ENCODE results near the gene GRIK1. TPM values are rescaled to one million over a fixed set of nuclear protein-coding genes. Genes with fewer than 3 reads are reported as not detected.

GRIK1 gene
- total RNA-seq, 2 donors from 2014 or later, result 0.11 TPM; not detected in 1

DNA sequence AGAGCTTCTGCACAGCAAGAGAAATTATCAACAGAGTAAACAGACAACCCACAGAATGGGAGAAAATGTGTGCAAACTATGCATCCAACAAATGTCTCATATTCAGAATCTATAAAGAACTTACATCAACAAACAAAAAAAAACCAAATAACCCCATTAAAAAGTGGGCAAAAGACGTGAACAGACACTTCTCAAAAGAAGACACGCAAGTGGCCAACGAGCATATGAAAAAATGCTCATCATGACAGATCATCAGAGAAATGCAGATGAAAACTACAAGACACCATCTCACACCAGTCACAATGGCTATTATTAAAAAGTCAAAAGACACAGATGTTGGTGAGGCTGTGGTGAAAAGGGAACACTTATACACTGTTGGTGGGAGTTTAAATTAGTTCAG is 257.0 kb downstream of the GRIK1 start:
- Histone ChIP-seq H3K4me3 (no peak overlapping the region), H3K4me1 (no peaks in the 10 kb centered on the region), H3K9me3 (no peaks in the 10 kb centered on the region), H3K9ac (ENCODE audit: low read depth in 2 of 2, low read length in 2 of 2) (no peak overlapping the region), H3K36me3 (no peaks in the 10 kb centered on the region), H3K27me3 (no peaks in the 10 kb centered on the region), H3K27ac (no peak overlapping the region)
- DNase-seq, result no peak
- TF ChIP-seq, protein P1, sequence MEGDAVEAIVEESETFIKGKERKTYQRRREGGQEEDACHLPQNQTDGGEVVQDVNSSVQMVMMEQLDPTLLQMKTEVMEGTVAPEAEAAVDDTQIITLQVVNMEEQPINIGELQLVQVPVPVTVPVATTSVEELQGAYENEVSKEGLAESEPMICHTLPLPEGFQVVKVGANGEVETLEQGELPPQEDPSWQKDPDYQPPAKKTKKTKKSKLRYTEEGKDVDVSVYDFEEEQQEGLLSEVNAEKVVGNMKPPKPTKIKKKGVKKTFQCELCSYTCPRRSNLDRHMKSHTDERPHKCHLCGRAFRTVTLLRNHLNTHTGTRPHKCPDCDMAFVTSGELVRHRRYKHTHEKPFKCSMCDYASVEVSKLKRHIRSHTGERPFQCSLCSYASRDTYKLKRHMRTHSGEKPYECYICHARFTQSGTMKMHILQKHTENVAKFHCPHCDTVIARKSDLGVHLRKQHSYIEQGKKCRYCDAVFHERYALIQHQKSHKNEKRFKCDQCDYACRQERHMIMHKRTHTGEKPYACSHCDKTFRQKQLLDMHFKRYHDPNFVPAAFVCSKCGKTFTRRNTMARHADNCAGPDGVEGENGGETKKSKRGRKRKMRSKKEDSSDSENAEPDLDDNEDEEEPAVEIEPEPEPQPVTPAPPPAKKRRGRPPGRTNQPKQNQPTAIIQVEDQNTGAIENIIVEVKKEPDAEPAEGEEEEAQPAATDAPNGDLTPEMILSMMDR (IDR thresholded peaks at IDR 0.05), result no peak
- intact Hi-C loops (cut with DNase I), result no loop called here

DNA sequence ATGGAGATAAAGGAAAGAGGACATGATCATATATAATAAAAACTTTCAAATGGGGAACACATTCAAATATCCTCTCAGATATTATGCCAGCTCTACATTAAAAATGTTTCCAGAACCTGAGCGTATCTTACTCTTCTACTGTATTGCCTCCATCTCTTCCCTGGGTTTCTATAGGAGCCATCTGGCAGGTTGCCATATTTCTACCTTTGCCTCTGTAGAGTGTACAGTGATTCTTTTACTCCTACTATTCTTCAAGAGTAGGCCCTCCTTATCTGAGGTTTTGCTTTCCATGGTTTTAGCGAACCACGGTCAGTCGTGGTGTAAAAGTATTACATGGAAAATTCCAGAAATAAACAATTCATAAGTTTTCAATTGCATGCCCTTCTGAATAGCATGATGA is 259.5 kb downstream of the GRIK1 start:
- TF ChIP-seq, protein P1 (IDR thresholded peaks at IDR 0.05), result no peak
- DNase-seq, result no peak
- no peaks in the 10 kb centered on the region for H3K27me3 ChIP-seq
- no peaks in the 10 kb centered on the region for H3K9me3 ChIP-seq
- H3K27ac ChIP-seq, result no peak overlapping the region
- intact Hi-C loops (cut with DNase I), result no loop called here
- H3K4me1 ChIP-seq, result no peaks in the 10 kb centered on the region
- H3K36me3 ChIP-seq, result no peaks in the 10 kb centered on the region
- H3K4me3 ChIP-seq, result no peak overlapping the region
- no peak overlapping the region for H3K9ac ChIP-seq (ENCODE audit: low read depth in 2 of 2, low read length in 2 of 2)

DNA sequence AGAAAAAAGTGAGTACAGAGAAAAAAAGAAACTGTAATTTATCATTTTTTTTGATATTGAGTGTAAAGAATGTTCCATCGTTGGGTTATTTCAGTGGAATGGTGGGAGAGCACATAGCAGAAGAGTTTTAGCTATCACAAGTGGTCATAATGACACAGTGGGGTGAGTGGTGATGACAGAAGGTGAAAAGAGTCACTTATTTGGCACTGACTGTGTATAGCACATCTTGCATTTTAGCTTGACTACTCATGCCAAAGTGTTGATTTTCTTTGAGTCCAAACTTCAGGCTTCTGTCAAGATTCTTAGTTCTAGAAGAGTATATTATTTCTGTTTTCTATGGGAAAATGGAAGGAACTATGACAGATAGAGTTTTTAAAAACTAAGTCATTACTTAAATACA is 261.2 kb downstream of the GRIK1 start:
- H3K9me3 ChIP-seq, result no peaks in the 10 kb centered on the region
- H3K4me1 ChIP-seq, result no peaks in the 10 kb centered on the region
- DNase-seq, result no peak
- H3K27me3 ChIP-seq, result no peaks in the 10 kb centered on the region
- TF ChIP-seq, protein P1 (IDR thresholded peaks at IDR 0.05), result no peak
- H3K27ac ChIP-seq, result no peak overlapping the region
- intact Hi-C loops (cut with DNase I), result no loop called here
- no peaks in the 10 kb centered on the region for H3K36me3 ChIP-seq
- H3K9ac ChIP-seq (ENCODE audit: low read depth in 2 of 2, low read length in 2 of 2), result no peak overlapping the region
- no peak overlapping the region for H3K4me3 ChIP-seq

DNA sequence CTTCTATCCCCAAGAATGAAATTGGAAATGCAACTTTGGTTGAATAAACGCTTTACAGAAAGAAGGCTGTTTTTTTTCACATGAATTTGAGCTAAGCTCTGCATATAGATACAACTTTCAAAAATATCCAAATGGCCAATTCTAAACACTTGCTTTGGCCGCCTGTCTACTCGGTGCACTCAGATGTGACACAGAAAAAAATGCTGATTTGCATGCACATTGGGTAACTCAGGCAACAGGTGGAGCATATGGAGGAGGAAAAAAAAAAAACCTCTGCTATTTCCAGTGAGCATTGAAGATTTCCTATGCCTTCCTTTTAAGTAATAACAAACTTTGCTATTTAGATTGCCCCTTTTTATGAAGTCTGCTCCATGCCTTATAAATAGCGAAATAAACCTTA is 262.5 kb downstream of the GRIK1 start:
- no peaks in the 10 kb centered on the region for H3K4me1 ChIP-seq
- intact Hi-C loops (cut with DNase I), result no loop called here
- TF ChIP-seq, protein P1 (IDR thresholded peaks at IDR 0.05), result no peak
- H3K9ac ChIP-seq (ENCODE audit: low read depth in 2 of 2, low read length in 2 of 2), result no peak overlapping the region
- no peak overlapping the region for H3K27ac ChIP-seq
- H3K9me3 ChIP-seq, result no peaks in the 10 kb centered on the region
- no peaks in the 10 kb centered on the region for H3K36me3 ChIP-seq
- no peak for DNase-seq
- no peak overlapping the region for H3K4me3 ChIP-seq
- H3K27me3 ChIP-seq, result no peaks in the 10 kb centered on the region

DNA sequence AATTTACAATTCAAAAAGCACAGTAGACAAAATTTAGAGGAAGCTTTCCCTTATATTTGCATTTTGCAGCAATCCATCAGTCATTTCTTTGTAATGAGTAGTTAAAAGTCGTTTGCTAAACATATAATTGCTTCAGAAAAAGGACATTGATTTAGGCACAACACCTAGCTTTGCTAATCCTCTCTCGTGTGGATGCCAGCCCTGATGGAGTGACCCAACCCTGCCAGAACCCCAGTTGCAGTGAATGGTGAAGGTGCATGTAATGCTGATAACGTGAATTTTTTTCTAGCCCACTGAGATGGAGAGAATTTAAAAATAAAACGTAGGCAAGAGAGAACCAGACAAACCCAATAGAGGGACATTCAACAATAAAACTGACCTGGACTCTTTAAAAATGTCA is 263.4 kb downstream of the GRIK1 start:
- Histone ChIP-seq H3K4me1 (no peaks in the 10 kb centered on the region), H3K36me3 (no peaks in the 10 kb centered on the region), H3K9ac (ENCODE audit: low read depth in 2 of 2, low read length in 2 of 2) (no peak overlapping the region), H3K27me3 (no peaks in the 10 kb centered on the region), H3K4me3 (no peak overlapping the region), H3K9me3 (no peaks in the 10 kb centered on the region), H3K27ac (no peak overlapping the region)
- intact Hi-C loops (cut with DNase I), result no loop called here
- TF ChIP-seq, protein P1 (IDR thresholded peaks at IDR 0.05), result no peak
- no peak for DNase-seq

DNA sequence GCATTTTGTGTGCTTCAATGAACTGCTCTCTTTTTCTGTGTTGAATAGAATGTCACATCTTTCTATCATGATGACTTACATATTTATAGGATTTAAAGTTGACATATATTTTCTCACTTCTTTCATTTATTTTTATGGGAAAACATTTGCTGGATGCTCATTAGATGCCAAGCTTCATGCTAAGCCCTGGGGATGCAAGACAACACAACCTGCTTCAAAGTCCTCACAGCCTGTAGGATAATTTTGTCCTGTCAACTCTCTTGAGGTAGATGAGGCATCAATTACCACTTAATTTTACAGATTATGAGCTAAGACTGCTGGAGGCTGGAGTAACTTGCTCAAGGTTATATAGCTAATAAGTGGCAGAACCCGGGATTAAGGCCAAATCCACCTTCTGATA is 264.3 kb downstream of the GRIK1 start:
- TF ChIP-seq, protein P1 (IDR thresholded peaks at IDR 0.05), result no peak
- H3K4me1 ChIP-seq, result no peaks in the 10 kb centered on the region
- H3K27ac ChIP-seq, result no peak overlapping the region
- intact Hi-C loops (cut with DNase I), result no loop called here
- H3K4me3 ChIP-seq, result no peak overlapping the region
- H3K9ac ChIP-seq (ENCODE audit: low read depth in 2 of 2, low read length in 2 of 2), result no peak overlapping the region
- H3K36me3 ChIP-seq, result no peaks in the 10 kb centered on the region
- DNase-seq, result no peak
- H3K27me3 ChIP-seq, result no peaks in the 10 kb centered on the region
- no peaks in the 10 kb centered on the region for H3K9me3 ChIP-seq

Measured in colonic mucosa (tissue), 4 donors.